ENCODE data around the gene SMAD6. TPM values are rescaled to one million over a fixed set of nuclear protein-coding genes. Genes with fewer than 3 reads are reported as not detected.
A peak's percentile ranks its signal among the peaks of the same experiment; 100 is the strongest.

The SMAD6 gene
- total and polyA plus RNA-seq, 9 of the 15 experiments (the other 6 are each of a cell fraction or from before 2014, with no cell fraction given): 0.10 to 15.5 (median 3.7) TPM

- TF ChIP-seq REST (IDR thresholded peaks at IDR 0.05; ENCODE audit: borderline replicate concordance) (peak; percentile 67; the same call in 1 of the 2 replicates), REST (CRISPR knock-in tag; IDR thresholded peaks at IDR 0.05; ENCODE audit: low read depth) (no peak), CTCF (IDR thresholded peaks at IDR 0.05 in 2 of 3, conservative IDR thresholded peaks at IDR 0.05 in 1 of 3; ENCODE audit: insufficient read depth in 2 of 3, low read depth in 1 of 3, low read length in 3 of 3) (peak; percentile 65 to 75 (median 72)), HMGN3 (IDR thresholded peaks at IDR 0.05; ENCODE audit: borderline replicate concordance, extremely low read depth, insufficient read length, low read depth, low read length) (no peak), ZBTB1 (CRISPR knock-in tag; IDR thresholded peaks at IDR 0.05; ENCODE audit: borderline replicate concordance, low read depth) (no peak), BCOR (IDR thresholded peaks at IDR 0.05) (peak; percentile 23; the same call in 1 of the 2 replicates), TCF7 (IDR thresholded peaks at IDR 0.05; ENCODE audit: borderline replicate concordance) (no peak), ETV5 (CRISPR knock-in tag; IDR thresholded peaks at IDR 0.05; ENCODE audit: low read depth) (no peak)
Observed at GRCh38 chr15:66789029-66790025, 87.3 kb downstream of the SMAD6 start (continued).

Data from K562 (cell line).